HG03378 (cell line): ENCODE results near the gene MIPOL1.

Experiments
- ATAC-seq: cut with Tn5 transposase; IDR thresholded peaks from one replicate; pipeline ENCODE4 v1.9.1; 2021; ENCODE audit warnings: mild to moderate bottlenecking, moderate library complexity; ENCODE audit not compliant: unreplicated experiment

The MIPOL1 gene

GRCh38 chr14:37594971-37595808 lies 397.5 kb downstream of the MIPOL1 start, which contains the start of the genes FOXA1 and TTC6:
FOXA1 (minus strand) TSS chr14:37595249; CDS start chr14:37594972, 277 bp downstream.
TTC6 (plus strand) TSS chr14:37595629; CDS start chr14:37622065, 26,436 bp downstream.
- no peak for ATAC-seq

DNA sequence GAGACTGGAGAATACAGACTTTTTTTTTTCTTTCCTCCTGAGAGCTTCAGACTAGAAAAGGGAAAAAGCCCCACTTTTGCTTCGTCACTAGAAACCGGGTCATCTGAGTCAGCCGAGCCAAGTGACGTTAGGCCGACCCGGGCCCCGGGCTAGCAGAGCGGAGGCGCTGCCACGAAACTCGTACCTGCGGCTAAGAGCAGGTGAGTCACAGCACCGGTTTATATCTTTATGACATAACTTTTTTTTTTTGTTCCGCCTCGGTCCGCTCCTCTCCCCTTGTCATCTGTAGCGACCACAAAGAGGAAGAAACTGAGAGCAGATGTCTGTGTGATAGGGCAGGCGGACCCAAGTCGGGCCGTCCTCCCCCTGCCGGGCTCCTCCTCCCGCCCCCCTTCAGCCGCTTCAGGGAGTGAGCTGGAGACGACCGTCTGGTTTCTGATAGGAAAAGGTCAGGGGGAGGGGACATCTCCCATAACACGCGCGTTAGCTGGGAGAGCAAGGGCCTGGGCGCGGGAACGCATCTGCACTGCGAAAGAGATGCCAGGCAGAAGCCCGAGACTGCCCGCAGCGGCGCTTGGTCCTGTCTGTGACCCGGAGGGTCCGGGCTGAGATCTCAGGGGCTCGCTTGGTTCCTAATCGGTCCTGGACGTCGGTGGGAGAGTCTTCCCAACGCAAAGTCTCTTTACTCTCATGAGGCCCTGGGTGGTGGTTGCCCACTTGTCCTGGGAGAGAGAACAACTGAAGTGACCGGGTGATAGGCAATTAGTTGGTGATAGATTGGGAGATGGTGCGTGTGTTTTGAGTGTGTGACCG lies 398.3 kb downstream of the MIPOL1 start:
- peak; percentile 69 for ATAC-seq

GRCh38 chr14:37596790-37597472 lies 399.2 kb downstream of the MIPOL1 start:
- ATAC-seq = no peak

- no peak for ATAC-seq
Observed at GRCh38 chr14:37597538-37597913, 399.8 kb downstream of the MIPOL1 start.

DNA sequence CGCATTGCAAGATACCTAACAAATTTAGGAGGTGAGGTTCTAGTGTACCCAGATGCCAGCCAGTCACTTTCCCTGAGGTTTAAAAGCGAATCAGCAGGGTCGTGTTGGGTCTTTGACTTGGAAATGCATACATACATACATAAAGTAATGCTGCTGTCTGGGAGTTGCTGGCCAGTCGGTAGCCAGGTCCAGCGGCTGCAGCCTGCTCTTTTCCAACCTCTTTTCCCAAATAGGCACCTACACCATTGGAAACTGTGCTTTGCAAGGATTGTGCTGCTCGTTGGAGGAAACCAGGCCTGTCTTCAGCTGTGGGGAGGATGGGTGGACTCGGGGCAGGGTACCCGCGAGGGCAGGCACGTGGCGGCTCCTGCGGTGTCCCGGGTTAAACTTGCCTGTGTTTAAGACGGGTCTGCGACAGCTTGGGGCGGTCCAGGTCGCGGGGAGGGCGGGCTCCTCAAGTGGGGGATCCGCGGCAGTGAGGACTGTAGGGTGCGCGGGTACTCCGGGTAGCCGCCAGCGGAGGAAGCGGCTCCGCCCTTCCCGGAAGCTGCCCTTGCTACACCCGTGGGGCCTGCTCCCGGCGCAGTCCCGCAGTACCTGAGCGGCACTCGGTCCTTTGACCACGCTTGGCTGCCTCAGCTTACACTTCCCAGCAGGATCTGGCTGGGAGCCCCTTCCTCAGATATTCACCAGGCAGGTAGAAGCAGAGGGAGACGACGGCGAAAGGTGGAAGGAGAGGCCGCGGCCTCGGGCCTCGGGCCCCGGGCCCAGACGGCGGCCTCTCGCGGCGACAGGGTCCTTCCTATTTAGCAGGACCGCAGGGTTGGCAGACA lies 400.4 kb downstream of the MIPOL1 start:
- no peak for ATAC-seq

DNA sequence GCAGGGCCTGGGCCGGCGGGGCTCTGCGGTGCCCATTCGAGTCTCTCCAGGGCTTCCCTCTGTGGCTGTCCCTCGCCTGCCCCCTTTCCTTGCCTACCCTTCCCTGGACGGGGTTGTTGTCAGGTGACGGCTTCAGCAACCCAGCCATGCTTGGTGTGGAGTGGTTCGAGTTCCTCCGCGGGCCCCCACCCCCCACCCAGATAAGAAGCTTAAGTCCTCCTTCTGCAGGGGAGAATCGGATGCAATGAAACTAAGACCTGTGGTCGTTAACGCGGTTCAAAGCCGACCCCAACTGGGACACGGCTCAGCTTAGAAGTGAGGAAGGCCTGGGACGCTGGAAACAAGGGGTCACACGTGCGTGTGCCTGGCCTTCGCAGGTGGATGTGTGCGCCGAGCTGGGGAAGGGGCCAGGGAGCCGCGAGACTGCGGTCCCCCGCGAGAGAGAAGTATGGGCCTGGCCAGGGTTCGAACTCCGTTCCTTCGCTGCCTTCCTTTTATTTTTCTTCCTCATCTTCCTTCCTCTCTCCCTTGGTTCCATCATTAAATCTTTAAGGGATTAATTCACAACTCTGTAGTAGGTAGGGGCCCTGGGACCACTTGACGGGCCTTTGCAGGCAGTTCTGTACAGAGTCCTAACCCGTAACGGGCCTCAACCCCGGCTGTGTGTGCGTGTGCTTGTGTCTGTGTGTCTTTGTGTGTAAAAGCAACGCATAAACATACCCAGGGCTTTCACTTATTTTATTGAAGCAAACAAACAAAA lies 401.2 kb downstream of the MIPOL1 start:
- no peak for ATAC-seq

GRCh38 chr14:37599507-37600368 lies 402.0 kb downstream of the MIPOL1 start:
- no peak for ATAC-seq

GRCh38 chr14:37600880-37601741 lies 403.4 kb downstream of the MIPOL1 start:
- no peak for ATAC-seq

DNA sequence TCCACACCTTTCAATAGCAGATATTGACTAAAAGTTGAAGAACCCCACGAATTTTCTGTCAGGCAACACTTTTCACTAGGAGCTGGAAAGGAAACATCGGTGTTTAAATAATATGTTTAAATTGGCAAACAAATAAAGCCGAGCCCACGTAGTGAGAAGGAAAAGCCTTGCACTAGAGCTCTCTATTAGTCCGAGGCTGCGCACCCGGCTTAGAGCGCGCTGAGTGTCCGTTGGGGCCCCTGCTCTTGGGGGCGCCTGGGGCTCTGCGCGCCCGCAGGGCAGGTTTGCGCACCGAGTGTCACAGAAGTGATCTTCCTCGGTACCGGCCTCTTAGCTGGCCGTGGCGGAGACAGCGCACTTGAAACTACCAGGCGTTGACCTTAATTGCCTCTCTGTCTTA lies 404.1 kb downstream of the MIPOL1 start:
- ATAC-seq = no peak
